Vagina (tissue), 2 donors: ENCODE measurements around the gene PAPOLB. TPM values are rescaled to one million over a fixed set of nuclear protein-coding genes. Genes with fewer than 3 reads are reported as not detected.

Experiments used
- DNase-seq, 2 donors: peaks; one replicate each; pipeline ENCODE4 v3.0.0-alpha.2; 2017; ENCODE audit errors: extremely low spot score in 2 of 2
- H3K27ac ChIP-seq: fragments of 200-600 bp; sonication (generic); one replicate; pipeline ENCODE4 v1.5.1; 2019
- H3K27me3 ChIP-seq: fragments of 200-600 bp; sonication (generic); one replicate; pipeline ENCODE4 v1.5.1; 2019
- H3K36me3 ChIP-seq, 2 donors: fragments of 200-600 bp; sonication (generic); one replicate each; pipeline ENCODE4 v1.5.1; 2017 to 2019
- H3K4me1 ChIP-seq: fragments of 200-600 bp; sonication (generic); one replicate; pipeline ENCODE4 v1.5.1; 2019
- H3K4me3 ChIP-seq, 2 donors: fragments of 200-600 bp; sonication (generic); 1 replicate in 1 of 2; 2 replicates in 1 of 2; pipeline ENCODE4 v1.5.1; 2016 to 2019
- H3K9me3 ChIP-seq: fragments of 200-600 bp; sonication (generic); one replicate; pipeline ENCODE4 v1.5.1; 2019
- POLR2A ChIP-seq, 2 donors: fragments of 450-650 bp; IDR thresholded peaks; one replicate each; pipeline ENCODE4 v1.6.1; 2017; ENCODE audit warnings: antibody characterized with exemption in 2 of 2, mild to moderate bottlenecking in 2 of 2, moderate library complexity in 2 of 2
- POLR2AphosphoS5 ChIP-seq, 2 donors: sonication (generic); formaldehyde crosslinking; IDR thresholded peaks; one replicate each; pipeline ENCODE4 v1.9.0; 2017; ENCODE audit warnings: antibody characterized with exemption in 2 of 2, mild to moderate bottlenecking in 2 of 2, low read depth in 1 of 2; ENCODE audit not compliant: insufficient read depth in 1 of 2
- intact Hi-C: fragments of 100-400 bp; cut with DNase I; formaldehyde crosslinking; loops from one replicate; pipeline ENCODE4 v1.15.1; 2023
- total RNA-seq: library from RNA; depleted of rRNA; stranded (reverse); fragments of >200 nt; gene quantifications from one replicate; pipeline ENCODE4 v1.2.3, GENCODE V29; 2016
- TF ChIP-seq, protein P1 (sequence below), 3 experiments: fragments of 450-650 bp in 2 of 3; fragments of 200-600 bp in 1 of 3; sonication (generic) in 1 of 3; IDR thresholded peaks; one replicate each; pipeline ENCODE4 v1.5.1; 2017 to 2019; ENCODE audit warnings: antibody characterized with exemption in 3 of 3, mild to moderate bottlenecking in 2 of 3, moderate library complexity in 2 of 3

Gene PAPOLB
- total RNA-seq, 1 donor from 2014 or later = not detected

DNA sequence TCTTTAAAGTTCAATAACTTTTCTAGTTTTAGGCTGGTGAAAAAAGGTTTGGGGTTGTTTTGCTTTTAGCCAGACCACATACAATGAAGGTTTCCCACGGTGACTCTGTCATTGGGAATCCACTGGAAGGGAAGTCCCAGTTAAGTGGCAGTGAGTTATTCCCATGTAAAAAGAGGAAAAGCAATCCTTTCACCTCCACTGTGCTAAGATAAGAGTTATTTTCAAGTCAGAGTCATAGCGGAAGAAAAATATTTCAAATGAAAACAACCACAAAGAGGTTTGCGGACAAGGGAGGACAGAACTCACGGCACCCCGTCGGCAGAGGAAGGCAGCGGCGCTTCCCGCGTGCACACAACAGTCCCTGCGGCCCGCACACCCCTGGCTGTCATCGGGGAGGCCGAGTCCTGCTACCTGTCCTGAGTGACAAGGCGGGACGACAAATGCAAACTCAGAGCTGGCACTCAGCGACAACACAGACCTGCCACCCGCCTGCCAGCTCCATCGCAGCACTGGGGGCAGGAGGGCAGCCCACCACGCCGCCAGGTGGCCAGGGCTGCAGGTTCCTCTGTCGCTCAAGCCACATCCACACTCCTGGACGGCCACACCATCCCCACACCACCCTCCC lies 9.3 kb upstream of the PAPOLB start:
- no peaks in the 10 kb centered on the region for H3K36me3 ChIP-seq
- no peak for TF ChIP-seq POLR2AphosphoS5 (IDR thresholded peaks at IDR 0.05; ENCODE audit: insufficient read depth in 1 of 2, low read depth in 1 of 2)
- TF ChIP-seq, protein P1, sequence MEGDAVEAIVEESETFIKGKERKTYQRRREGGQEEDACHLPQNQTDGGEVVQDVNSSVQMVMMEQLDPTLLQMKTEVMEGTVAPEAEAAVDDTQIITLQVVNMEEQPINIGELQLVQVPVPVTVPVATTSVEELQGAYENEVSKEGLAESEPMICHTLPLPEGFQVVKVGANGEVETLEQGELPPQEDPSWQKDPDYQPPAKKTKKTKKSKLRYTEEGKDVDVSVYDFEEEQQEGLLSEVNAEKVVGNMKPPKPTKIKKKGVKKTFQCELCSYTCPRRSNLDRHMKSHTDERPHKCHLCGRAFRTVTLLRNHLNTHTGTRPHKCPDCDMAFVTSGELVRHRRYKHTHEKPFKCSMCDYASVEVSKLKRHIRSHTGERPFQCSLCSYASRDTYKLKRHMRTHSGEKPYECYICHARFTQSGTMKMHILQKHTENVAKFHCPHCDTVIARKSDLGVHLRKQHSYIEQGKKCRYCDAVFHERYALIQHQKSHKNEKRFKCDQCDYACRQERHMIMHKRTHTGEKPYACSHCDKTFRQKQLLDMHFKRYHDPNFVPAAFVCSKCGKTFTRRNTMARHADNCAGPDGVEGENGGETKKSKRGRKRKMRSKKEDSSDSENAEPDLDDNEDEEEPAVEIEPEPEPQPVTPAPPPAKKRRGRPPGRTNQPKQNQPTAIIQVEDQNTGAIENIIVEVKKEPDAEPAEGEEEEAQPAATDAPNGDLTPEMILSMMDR (IDR thresholded peaks at IDR 0.05) = no peak
- no peak for TF ChIP-seq POLR2A (IDR thresholded peaks at IDR 0.05)
- no peak overlapping the region for H3K4me3 ChIP-seq
- no peak overlapping the region for H3K27ac ChIP-seq
- intact Hi-C loops = no loop called here
- H3K9me3 ChIP-seq = no peaks in the 10 kb centered on the region
- H3K4me1 ChIP-seq = peaks cover 10% of the 10 kb centered on the region
- no peaks in the 10 kb centered on the region for H3K27me3 ChIP-seq
- DNase-seq = no peak

DNA sequence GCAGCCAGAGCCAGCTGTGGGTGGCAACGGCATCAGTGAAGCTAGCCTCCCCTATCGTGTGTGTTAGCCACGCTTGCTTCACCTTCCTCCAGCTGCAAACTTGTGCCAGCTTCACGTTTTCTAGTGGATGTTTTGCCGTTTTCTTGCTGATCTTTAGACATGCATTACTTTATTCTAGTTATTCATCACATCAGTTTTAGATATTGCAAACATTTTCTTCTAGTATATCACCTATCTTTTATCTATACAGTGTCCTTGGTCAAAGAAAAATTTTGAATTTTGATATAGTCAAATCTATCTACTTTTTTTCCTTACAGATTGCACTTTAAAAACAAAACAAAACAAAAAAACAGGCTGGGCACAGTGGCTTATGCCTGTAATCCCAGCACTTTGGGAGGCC lies 6.7 kb upstream of the PAPOLB start:
- Histone ChIP-seq H3K36me3 (no peaks in the 10 kb centered on the region), H3K4me1 (no peaks in the 10 kb centered on the region), H3K27me3 (no peaks in the 10 kb centered on the region), H3K4me3 (no peak overlapping the region), H3K9me3 (no peaks in the 10 kb centered on the region), H3K27ac (no peak overlapping the region)
- TF ChIP-seq POLR2A (IDR thresholded peaks at IDR 0.05) = no peak
- TF ChIP-seq, protein P1 (IDR thresholded peaks at IDR 0.05) = no peak
- no peak for TF ChIP-seq POLR2AphosphoS5 (IDR thresholded peaks at IDR 0.05; ENCODE audit: insufficient read depth in 1 of 2, low read depth in 1 of 2)
- intact Hi-C loops = no loop called here
- DNase-seq = no peak

DNA sequence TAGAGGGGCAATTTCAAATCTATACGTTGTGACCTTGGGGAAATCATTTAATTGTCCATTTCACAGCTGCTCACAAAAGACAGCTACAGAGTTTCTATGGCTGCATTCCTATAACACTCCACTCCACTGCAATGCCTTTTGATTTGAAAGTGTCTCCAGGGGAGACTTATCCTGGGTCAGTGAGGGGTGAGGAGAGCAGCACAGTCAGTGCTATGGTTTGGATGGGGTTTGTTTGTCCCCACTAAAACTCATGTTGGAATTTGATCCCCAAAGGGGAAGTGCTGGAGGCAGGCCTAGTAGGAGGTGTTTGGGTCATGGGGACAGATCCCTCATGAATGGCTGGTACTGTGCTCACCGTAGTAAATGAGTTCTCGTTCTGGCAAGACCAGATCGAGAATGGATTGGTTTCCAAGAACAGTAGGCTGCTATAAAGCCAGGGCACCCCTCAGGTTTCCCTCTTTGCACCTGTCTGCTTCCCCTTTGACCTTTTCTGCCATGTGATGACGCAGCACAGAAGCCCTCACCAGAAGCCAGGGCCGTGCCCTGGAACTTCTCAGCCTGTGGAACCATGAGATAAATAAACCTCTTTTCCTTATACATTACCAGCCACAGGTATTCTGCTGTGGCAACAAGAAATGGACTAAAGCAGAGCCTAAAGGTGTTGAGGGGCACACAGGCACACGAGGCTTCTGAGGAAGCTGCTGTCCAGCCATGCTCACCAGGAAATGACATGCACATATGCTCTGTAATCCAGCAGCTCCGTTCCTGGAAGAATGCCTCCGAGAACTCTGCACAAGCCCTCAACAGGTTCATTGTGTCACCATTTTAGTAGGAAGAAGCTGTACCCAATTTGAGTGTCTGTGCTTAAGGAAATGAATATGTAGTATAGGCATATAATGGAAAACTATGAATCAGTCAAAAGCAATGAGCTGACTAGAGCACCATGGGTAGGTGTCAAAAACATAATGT lies 5.0 kb upstream of the PAPOLB start:
- intact Hi-C loops = no loop called here
- Histone ChIP-seq H3K4me1 (peaks cover 5% of the 10 kb centered on the region), H3K27ac (no peak overlapping the region), H3K4me3 (no peak overlapping the region), H3K27me3 (peaks cover 4% of the 10 kb centered on the region), H3K9me3 (no peaks in the 10 kb centered on the region), H3K36me3 (no peaks in the 10 kb centered on the region)
- no peak for DNase-seq
- TF ChIP-seq POLR2A (IDR thresholded peaks at IDR 0.05) (no peak), POLR2AphosphoS5 (IDR thresholded peaks at IDR 0.05; ENCODE audit: insufficient read depth in 1 of 2, low read depth in 1 of 2) (no peak)
- TF ChIP-seq, protein P1 (IDR thresholded peaks at IDR 0.05) = no peak

DNA sequence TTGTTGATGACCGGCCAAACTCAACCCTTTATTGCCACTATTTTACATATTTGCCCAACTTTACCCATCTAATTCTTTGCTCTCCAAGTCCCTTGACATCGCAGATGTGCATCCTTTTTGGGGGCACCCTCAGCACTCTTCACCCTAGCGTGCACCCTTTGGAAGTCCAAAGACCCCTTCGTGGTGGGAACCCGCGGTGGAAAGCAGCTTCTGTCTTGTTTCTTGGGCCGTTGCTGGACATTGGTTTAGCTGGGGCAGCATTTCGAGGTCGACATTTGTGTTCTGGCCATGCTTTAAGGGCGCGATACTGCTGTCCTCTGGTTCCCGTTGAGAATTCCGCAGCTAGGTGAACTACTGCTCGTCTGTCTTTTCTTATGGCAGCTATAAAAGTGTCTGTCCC lies 326 bp upstream of the PAPOLB start:
- TF ChIP-seq POLR2A (IDR thresholded peaks at IDR 0.05) = no peak
- TF ChIP-seq POLR2AphosphoS5 (IDR thresholded peaks at IDR 0.05; ENCODE audit: insufficient read depth in 1 of 2, low read depth in 1 of 2) = no peak
- TF ChIP-seq, protein P1 (IDR thresholded peaks at IDR 0.05) = no peak
- Histone ChIP-seq H3K36me3 (no peaks in the 10 kb centered on the region), H3K4me1 (peaks cover 9% of the 10 kb centered on the region), H3K9me3 (no peaks in the 10 kb centered on the region), H3K4me3 (peak overlapping the region; percentile 34 to 47), H3K27me3 (peaks cover 4% of the 10 kb centered on the region), H3K27ac (no peak overlapping the region)
- no peak for DNase-seq
- intact Hi-C loops = no loop called here
